Heart left ventricle (tissue), 16 donors: ENCODE measurements around the gene ECHDC3. TPM values are rescaled to one million over a fixed set of nuclear protein-coding genes. Genes with fewer than 3 reads are reported as not detected.

Source experiments
- ATAC-seq, 4 donors: fragments of 200-7000 bp; cut with Tn5 transposase; one replicate each; pipeline ENCODE4 v1.9.1; 2020 to 2022; ENCODE audit warnings: moderate library complexity in 4 of 4, mild to moderate bottlenecking in 3 of 4, moderate number of reproducible peaks in 1 of 4
- DNase-seq, 5 donors: peaks; one replicate each; pipeline ENCODE4 v3.0.0-alpha.2; 2020
- H3K27ac ChIP-seq, 12 donors: fragments of 200-600 bp; sonication (generic) in 4 of 12; one replicate each; pipeline versions ENCODE4 v1.5.0 to v1.8.0; 2016 to 2022; ENCODE audit warnings: mild to moderate bottlenecking in 2 of 12
- H3K27me3 ChIP-seq, 9 donors: fragments of 200-600 bp; sonication (generic) in 2 of 9; one replicate each; pipeline versions ENCODE4 v1.5.1 to v1.8.0; 2016 to 2022; ENCODE audit warnings: mild to moderate bottlenecking in 3 of 9
- H3K36me3 ChIP-seq, 9 donors: fragments of 200-600 bp; sonication (generic) in 2 of 9; one replicate each; pipeline versions ENCODE4 v1.5.0 to v1.8.0; 2018 to 2022; ENCODE audit warnings: mild to moderate bottlenecking in 2 of 9
- H3K4me1 ChIP-seq, 12 donors: fragments of 200-600 bp; sonication (generic) in 4 of 12; one replicate each; pipeline versions ENCODE4 v1.5.0 to v1.8.0; 2016 to 2022; ENCODE audit warnings: mild to moderate bottlenecking in 3 of 12
- H3K4me3 ChIP-seq, 12 donors: fragments of 200-600 bp; sonication (generic) in 4 of 12; one replicate each; pipeline versions ENCODE4 v1.5.0 to v1.8.0; 2017 to 2022; ENCODE audit warnings: mild to moderate bottlenecking in 9 of 12, moderate library complexity in 4 of 12
- H3K9me3 ChIP-seq, 12 donors: fragments of 200-600 bp; sonication (generic) in 4 of 12; one replicate each; pipeline versions ENCODE4 v1.5.0 to v1.8.0; 2016 to 2022; ENCODE audit warnings: mild to moderate bottlenecking in 1 of 12
- POLR2A ChIP-seq, 2 donors: fragments of 450-650 bp; IDR thresholded peaks; one replicate each; pipeline ENCODE4 v1.6.1; 2017; ENCODE audit warnings: antibody characterized with exemption in 2 of 2, mild to moderate bottlenecking in 2 of 2, moderate library complexity in 2 of 2
- WGBS, 4 donors: extraction: QIAGEN DNeasy Blood & Tissue Kit in 2 of 4; methylation state at CpG; one replicate each; pipeline versions ENCODE4 v1.1.5 to v1.1.7; 2013 to 2018; 5-methylcytosine and 5-hydroxymethylcytosine counted together
- intact Hi-C, 10 donors: fragments of 100-400 bp; cut with DNase I; formaldehyde crosslinking; loops; one replicate each; pipeline versions ENCODE4 v1.11.1 to v1.14.2; 2022
- polyA plus RNA-seq, 2 donors: library from polyadenylated mRNA; stranded (reverse); fragments of 200-250 nt; gene quantifications; one replicate each; pipeline ENCODE4 v1.2.3, GENCODE V29; 2013
- total RNA-seq, 9 donors: library from RNA; depleted of rRNA in 2 of 9; stranded (reverse); fragments of >200 nt in 2 of 9; fragmentation: NEBNext Ultra II Directional in 3 of 9; extraction: Animal tissue kit (Norgen Biotek cat#: 25700) in 3 of 9; gene quantifications; one replicate each; pipeline versions ENCODE4 v1.1.0 to v1.2.4, GENCODE V29; 2016 to 2023
- TF ChIP-seq, protein P1 (sequence below), 12 donors: fragments of 200-600 bp; sonication (generic) in 4 of 12; IDR thresholded peaks; one replicate each; pipeline versions ENCODE4 v1.5.0 to v1.8.0; 2018 to 2022; ENCODE audit warnings: antibody characterized with exemption in 12 of 12, mild to moderate bottlenecking in 5 of 12
- donor health status: ischemic (EF 13 %, LVEDD 7.1; RV severe dilation, severe dysfunction).
- donor health status: healthy with polysubstance abuse.
- donor health status: DM: no; HTN: yes; CAD: no.
- donor health status: DM: no; HTN: no; CAD: no.
- donor health status: ischemic (EF 25% LVEDD 6.9; RV normal size, moderate dysfunction).
- donor health status: ischemic (EF 25% LVEDD 5.7; RV mildly dilated, moderate dysfunction).
- donor health status: healthy.
- donor health status: DM: yes; HTN: yes; CAD: no.
- donor health status: ischemic (EF 35%, LVEDD 5.7; RV mildly dilated, moderate dysfunction).
- donor health status: nonischemic (EF 11% LVEDD 7.7; RV severe dilation, severe dysfunction).
- donor health status: DM: yes; HTN: yes; CAD: no.
- donor health status: PGD.
- donor health status: ischemic (EF 29% LVEDD 5.4; RV normal size, mild dysfunction).
- donor health status: nonischemic (EF 23%, LVEDD 6.1; RV moderate dilation, normal function).

The ECHDC3 gene
- total and polyA plus RNA-seq, 11 donors, result 30.2 to 554 (median 66.1) TPM

DNA sequence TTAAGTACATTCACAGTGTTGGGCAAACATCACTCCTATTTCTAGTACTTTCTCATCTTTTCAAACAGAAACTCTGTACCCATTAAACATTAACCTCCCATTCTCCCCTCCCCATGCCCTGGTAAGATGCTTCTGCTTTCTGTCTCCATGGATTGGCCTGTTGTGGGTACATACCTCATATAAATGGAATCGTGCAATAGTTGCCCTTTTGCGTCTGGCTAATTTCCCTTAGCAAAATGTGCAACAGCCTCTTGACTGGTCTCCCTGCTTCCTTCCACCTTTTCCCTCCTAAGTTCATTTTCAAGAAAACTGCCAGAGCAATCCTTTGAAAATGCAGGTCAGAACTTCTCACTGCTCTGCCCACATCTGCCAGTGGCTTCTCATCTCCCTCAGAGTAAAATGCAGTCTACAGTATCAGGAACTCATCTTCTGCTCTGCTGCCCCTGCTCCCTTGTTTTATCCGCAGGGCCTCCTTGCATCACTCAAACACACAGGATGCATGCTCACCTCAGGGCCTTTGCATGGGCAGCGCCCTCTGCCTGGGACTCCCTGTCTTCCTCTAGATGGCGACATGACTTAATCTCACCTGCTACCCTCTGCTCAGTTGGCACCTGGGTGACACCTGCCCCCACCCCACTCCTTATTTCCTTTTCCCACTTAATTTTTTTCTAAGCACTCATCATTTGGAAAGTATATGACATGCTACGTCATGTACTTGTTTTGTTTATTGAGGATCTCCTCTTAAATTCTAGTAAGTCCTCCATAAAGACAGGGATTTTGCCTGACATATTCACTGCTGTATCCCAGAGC lies 44.3 kb upstream of the ECHDC3 start:
- ATAC-seq, result no peak
- Histone ChIP-seq H3K9me3 (no peaks in the 10 kb centered on the region), H3K36me3 (no peaks in the 10 kb centered on the region), H3K4me1 (peaks cover 0 to 13% (median 0%) of the 10 kb centered on the region in 12 donors), H3K4me3 (no peak overlapping the region), H3K27me3 (no peaks in the 10 kb centered on the region), H3K27ac (peak overlapping the region in 1 of 12 donors; percentile 21)
- intact Hi-C loops, result no loop called here
- DNase-seq, result peak in 1 of 5 donors; percentile 21
- 80 to 96% (median 90%) methylated on average over 6 of the region's 6 CpGs for WGBS, 4 donors
- TF ChIP-seq POLR2A (IDR thresholded peaks at IDR 0.05), result no peak
- TF ChIP-seq, protein P1, sequence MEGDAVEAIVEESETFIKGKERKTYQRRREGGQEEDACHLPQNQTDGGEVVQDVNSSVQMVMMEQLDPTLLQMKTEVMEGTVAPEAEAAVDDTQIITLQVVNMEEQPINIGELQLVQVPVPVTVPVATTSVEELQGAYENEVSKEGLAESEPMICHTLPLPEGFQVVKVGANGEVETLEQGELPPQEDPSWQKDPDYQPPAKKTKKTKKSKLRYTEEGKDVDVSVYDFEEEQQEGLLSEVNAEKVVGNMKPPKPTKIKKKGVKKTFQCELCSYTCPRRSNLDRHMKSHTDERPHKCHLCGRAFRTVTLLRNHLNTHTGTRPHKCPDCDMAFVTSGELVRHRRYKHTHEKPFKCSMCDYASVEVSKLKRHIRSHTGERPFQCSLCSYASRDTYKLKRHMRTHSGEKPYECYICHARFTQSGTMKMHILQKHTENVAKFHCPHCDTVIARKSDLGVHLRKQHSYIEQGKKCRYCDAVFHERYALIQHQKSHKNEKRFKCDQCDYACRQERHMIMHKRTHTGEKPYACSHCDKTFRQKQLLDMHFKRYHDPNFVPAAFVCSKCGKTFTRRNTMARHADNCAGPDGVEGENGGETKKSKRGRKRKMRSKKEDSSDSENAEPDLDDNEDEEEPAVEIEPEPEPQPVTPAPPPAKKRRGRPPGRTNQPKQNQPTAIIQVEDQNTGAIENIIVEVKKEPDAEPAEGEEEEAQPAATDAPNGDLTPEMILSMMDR (IDR thresholded peaks at IDR 0.05), result no peak

DNA sequence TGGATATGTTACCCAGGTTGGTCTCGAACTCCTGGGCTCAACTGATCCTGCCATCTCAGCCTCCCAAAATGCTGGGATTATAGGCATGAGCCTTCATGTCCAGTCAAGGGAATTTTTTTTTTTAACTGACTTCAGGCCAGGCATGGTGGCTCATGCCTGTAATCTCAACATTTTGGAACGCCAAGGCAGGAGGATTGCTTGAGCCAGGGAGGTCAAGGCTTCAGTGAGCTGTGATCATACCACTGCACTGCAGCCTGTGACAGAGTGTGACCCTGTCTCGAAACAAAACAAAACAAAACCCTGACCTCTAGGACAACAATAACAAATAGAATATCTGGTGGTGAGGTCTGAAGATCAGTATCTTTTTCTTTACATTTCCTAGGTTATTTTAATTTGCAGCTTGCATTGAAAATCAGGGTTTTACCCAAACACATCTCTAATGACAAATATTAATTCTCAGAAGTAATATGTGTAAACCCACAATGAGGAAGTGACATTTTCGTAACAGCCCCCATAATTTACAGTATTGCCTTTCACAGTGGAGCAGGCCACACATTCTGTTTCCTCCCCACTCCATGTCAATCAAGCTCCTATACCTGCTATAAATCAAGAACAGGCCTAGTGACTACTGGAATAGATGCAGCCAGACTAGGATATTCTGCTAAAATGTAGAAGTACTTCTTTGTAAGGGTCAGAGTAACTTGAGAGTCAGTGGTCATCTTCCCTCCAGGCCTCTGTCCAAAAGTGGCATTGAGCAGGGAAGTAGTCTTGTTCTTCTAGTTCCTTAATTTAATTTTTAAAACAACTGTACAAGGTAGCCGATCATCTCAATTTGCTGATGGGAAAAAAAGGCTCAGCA lies 43.3 kb upstream of the ECHDC3 start:
- intact Hi-C loops, result no loop called here
- Histone ChIP-seq H3K4me1 (peaks cover 0 to 13% (median 0%) of the 10 kb centered on the region in 12 donors), H3K4me3 (no peak overlapping the region), H3K27ac (peak overlapping the region in 1 of 12 donors; percentile 21), H3K27me3 (no peaks in the 10 kb centered on the region), H3K9me3 (no peaks in the 10 kb centered on the region), H3K36me3 (no peaks in the 10 kb centered on the region)
- 80 to 86% (median 84%) methylated on average over 5 of the region's 5 CpGs for whole genome bisulfite sequencing, 4 donors
- DNase-seq (no peak), ATAC-seq (no peak)
- TF ChIP-seq POLR2A (IDR thresholded peaks at IDR 0.05), result no peak
- TF ChIP-seq, protein P1 (IDR thresholded peaks at IDR 0.05), result no peak

DNA sequence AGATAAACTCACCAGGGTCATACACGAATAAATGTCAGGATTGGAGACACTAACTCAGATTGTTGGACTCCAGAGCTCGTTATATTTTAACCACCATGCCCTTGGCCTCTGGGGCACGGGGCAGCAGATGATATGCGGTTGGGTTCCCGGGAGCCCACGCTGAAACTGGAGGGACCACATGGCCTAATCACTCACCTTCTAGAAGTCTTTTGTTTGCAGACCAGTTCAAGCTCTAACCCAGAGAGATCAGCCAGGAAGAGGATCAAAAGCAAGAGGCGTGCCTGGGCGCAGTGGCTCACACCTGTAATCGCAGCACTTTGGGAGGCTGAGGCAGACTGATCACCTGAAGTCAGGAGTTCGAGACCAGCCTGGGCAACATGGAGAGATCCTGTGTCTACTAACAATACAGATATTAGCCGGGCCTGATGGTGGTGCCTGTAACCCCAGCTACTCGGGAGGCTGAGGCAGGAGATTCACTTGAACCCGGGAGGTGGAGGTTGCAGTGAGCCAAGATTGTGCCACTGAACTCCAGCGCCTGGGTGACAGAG lies 42.6 kb upstream of the ECHDC3 start:
- peak overlapping the region in 1 of 12 donors; percentile 21 for H3K27ac ChIP-seq
- 84 to 94% (median 87%) methylated on average over 13 to 14 of the region's 14 CpGs for WGBS, 4 donors

More for the DNA sequence above, 42.6 kb upstream of the ECHDC3 start:
- intact Hi-C loops, result no loop called here
- TF ChIP-seq, protein P1 (IDR thresholded peaks at IDR 0.05), result no peak
- TF ChIP-seq POLR2A (IDR thresholded peaks at IDR 0.05), result no peak
- H3K4me3 ChIP-seq, result no peak overlapping the region
- no peaks in the 10 kb centered on the region for H3K9me3 ChIP-seq
- peaks cover 0 to 13% (median 0%) of the 10 kb centered on the region in 12 donors for H3K4me1 ChIP-seq
- no peaks in the 10 kb centered on the region for H3K27me3 ChIP-seq
- no peaks in the 10 kb centered on the region for H3K36me3 ChIP-seq
- ATAC-seq (no peak), DNase-seq (peak in 1 of 5 donors; percentile 29)
